HuH-7.5 (cell line): ENCODE results near the gene OR10H2.
"Not testable (repeated sequence)": the region's sequence is repeated elsewhere in the genome, so short reads cannot be mapped to it uniquely, and the experiment has no call there.

Source experiments
- DNase-seq: peaks from one replicate; pipeline ENCODE4 v3.0.0; 2011; ENCODE audit warnings: low spot score

Gene OR10H2, protein sequence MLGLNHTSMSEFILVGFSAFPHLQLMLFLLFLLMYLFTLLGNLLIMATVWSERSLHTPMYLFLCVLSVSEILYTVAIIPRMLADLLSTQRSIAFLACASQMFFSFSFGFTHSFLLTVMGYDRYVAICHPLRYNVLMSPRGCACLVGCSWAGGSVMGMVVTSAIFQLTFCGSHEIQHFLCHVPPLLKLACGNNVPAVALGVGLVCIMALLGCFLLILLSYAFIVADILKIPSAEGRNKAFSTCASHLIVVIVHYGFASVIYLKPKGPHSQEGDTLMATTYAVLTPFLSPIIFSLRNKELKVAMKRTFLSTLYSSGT

DNA sequence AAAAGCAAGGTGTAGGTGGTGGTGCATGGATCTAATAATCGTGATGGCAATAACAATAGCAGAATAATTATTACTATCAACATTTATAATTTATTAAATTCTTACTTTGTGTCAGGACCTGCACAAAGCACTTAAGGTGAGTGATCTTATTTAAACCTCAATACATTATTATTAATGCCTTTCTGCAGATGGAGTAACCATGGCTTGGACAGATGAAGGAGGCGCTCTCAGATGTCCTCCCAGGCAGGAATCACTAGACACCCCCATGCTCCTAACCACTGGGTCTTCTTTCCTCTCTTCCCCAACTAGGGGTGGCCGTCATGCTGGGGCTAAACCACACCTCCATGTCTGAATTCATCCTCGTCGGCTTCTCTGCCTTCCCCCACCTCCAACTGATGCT is at the start of gene OR10H2:
Gene OR10H2 (plus strand): TSS at position 301 of the 400 bp plus-strand sequence. CDS start 20 bp downstream, at position 321.
- DNase-seq: no peak

DNA sequence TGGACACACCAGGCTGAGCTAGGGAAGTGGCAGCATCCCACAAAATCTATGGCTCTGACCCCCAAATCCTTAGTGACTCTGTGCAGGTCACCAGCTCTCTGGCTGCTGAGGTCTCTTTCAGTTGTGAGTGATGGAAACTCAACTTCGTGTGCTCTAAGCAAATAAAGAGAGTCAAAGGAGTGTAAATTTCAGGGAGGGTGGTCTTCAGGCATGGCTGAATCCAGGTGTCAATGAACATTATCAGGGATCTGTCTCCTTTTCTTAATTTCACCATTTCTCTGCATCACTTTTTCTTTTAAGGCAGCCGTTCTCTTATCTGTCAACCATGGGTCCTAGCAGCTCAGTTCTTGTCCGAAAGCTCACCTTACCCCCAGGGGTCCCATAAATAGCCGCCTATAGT is 48.7 kb upstream of the OR10H2 start:
- no peak for DNase-seq

DNA sequence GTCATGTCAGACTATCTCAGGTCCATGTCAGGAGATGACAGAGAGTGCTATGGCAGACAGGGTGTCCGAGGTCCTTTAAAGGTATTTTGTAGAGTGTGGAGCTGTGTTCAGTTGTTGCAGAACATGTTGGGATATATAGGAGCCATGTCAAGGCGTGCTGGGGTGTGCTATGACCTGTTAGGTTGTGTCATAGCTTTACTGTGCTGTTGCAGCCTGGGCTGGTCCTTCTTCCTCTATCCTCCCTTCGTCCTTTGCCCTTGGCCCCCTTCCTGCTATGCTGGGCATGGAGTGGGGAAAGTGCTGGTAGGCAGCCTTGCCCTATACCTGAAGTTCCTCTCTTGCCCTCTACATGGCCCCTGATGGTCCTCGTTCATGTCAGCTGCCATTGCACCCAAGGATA is 48.0 kb upstream of the OR10H2 start:
- not testable (repeated sequence) for DNase-seq

DNA sequence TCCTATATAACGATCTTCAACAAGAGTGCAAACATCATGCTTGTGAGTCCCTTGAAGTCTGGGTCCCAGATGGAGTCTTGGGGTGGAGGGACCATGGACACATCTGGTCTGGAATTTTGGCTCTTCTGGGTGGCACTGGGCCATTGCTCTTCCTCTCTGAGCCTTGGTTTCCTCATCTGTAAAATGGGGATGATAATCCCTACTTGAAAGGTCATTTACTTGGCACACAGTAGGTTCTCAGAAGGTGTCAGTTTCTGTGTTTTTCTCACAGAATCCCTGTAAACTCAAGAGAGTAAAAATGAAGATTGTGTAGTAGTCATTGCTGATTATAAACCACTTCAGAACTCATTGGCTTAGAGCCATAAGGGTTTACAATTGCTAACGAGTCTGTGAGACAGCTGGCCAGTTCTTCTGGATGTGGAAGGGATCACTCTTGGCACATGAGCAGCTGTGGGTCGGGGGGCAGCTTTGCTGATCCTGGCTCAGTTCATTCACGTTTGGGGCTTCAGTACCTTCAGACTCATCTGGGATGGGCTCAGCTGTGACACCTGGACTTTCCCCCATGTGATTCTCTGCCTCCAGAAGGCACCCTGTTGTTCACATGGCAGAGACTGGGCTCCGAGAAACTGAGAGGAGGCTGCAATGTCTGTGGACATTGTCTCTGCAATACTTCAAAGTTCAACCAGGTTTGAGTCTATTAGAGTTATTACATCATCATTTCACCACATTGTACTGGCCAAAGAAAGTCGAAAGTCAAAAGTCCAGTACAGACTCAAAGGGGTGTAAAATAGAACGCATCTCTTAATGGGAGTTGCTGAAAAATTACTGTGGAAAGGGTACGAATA is 47.1 kb upstream of the OR10H2 start:
- peak; percentile 57 for DNase-seq

DNA sequence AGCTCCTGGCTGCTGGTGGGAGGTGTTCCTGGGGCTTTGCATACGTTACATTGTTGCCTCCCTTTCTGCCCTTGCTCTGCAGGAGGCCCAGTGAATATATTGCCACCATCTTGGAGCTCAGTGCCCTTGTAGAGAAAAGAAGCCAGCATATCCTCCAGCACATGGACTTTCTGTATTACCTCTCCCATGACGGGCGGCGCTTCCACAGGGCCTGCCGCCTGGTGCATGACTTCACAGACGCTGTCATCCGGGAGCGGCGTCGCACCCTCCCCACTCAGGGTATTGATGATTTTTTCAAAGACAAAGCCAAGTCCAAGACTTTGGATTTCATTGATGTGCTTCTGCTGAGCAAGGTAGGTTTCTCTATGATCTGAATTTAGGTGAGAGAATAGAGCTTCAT is 44.4 kb upstream of the OR10H2 start:
- no peak for DNase-seq

DNA sequence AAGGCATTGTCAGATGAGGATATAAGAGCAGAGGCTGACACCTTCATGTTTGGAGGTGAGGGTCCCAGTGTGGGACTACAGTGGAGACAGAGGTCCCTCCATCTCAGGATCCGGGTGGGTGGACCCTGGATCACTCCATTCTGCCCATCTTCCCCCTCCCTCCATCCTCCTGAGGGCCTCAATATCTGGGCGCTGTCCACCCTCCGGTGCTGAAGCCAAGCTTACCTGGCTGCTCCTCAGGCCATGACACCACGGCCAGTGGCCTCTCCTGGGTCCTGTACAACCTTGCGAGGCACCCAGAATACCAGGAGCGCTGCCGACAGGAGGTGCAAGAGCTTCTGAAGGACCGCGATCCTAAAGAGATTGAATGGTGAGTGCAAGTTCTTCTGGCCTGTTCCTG is 43.0 kb upstream of the OR10H2 start:
- no peak for DNase-seq

DNA sequence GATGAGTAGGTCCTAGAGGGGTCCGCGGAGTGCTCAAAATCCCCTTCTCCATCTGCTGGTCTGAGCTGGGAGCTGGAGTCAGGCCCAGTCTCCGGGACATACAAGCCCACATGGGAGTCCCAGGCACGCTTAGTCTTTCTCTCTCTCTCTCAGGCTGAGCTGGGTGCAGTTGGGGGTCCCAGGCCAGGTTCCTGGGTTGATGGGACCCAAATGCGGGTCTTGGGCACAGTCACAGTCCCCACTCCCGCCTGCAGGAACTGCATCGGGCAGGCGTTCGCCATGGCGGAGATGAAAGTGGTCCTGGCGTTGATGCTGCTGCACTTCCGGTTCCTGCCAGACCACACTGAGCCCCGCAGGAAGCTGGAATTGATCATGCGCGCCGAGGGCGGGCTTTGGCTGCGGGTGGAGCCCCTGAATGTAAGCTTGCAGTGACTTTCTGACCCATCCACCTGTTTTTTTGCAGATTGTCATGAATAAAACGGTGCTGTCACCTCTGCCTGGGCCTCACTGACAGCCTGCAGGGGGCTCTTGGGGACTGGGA is 31.1 kb upstream of the OR10H2 start:
- no peak for DNase-seq

DNA sequence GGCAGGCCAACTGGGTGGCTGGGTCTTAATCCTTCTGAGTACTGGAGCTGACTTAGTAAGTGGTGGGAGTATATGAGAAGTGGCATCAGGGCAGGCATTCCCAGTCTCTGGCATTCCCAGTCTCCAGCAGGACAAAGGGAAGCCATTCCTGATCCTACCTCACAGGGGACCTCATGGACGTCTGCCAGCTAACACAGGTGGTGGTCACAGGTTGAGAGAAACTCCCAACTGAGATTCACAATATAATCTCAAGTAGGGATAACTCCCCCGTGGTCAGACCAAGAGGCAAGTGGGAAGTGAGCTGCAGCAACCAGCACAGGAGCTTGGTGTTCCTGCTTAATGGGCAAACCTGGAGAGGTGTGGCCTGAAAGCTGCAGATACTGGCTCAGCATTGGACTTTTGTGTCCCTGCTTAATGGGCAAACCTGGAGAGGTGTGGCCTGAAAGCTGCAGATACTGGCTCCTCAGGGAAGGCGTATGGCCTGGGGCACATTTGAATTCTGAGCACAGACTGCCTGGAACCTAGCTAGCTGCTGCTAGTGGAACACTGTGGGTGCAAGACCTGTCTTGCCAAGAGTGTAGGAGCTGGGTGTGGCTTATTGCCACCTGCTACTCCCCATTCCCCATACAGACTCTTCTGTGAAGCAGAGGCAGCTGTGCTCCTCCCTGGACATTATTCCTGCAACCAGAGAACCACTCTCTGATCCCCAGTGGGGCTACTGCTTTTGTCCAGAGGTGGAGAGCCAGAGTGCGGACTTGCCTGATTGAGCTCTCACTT is 25.9 kb upstream of the OR10H2 start:
- DNase-seq: no peak

DNA sequence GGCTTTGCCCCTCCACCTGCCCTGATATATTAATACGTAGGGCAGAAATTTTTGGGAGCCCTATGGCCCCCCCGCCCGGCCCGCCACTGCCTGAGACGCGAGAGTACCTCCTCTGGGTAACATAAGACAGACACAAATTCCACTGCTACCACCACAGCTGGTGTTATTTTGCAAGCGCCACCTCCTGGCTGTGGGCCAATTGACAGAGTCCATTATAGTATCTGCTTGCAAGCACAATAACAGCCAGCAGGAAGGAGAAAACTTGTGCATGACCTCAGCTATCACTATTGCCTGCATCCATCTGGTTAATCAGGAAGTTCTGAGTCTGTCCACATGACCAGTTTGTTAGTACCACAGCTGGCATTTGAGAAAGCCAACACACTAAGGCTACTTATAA is 25.3 kb upstream of the OR10H2 start:
- DNase-seq: peak; percentile 22

DNA sequence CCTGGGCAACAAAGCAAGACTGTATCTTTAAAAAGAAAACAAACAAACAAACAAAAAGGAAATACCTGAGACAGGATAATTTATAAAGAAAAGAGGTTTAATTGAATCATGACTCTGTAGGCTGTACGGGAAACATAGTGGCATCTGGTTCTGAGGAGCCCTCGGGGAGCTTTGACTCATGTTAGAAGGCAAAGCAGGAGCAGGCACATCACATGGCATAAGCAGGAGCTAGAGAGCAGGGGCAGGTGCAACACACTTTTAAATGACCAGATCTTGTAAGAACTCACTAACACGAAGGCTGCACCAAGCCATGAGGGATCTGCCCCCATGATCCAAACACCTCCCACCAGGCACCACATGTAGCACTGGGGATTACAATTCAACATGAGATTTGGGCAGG is 13.2 kb upstream of the OR10H2 start:
- DNase-seq: no peak

DNA sequence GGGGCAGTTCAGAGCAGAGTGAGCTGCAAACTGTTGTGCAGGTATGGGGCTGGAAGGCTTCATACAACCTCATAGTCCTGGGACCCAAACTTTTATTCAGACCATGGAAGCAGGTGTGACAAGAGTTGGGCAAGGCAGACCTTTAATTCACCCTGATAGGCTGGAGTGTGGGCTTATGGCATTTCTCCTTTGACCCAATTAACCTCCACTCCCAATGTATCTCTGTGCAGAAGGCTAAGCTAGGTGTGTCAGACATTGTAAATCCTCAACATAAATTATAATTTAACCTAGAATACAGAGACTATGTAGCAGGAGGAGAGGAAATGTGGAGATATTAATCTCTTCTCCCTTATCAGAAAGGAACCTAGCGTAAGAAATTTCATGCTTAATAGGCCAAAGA is 12.2 kb upstream of the OR10H2 start:
- no peak for DNase-seq

DNA sequence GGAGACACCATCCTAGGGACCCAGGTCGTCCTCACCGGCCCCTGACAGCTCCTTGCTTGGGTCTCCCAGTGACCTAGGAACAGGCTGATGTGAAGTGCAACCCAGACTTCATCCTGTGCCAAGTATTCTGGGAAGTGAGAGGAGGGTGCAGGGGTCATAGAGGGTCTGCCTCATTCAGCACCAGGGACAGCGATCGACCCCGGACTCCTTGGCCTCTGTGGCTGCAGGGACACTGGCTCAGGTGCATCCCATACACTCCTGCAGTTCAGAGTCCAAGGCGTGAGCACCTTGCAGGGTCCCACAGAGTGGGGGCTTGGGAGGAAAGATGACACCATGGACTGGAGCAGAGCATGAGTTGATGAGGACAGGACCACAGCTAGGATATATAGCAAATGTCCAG is 10.0 kb upstream of the OR10H2 start:
- DNase-seq: no peak

DNA sequence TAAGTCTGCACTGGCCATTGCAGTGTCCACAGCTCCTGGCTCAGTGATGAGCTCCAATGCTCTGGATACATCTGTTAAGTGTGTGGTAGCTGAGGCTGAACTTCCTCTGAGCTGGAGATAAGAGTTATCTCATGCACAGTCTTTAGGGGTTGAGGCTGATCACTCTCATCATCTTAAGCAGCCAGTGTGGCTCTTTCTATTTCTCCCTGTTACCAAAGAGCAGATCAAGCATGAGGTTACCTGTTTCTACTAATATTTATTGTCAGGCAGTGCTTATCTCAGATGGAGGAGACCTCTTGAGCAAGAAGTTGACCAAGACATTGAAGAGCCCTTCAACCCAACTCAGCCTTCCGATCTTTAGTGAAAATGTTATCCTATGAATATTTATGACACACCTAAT is 6.6 kb upstream of the OR10H2 start:
- no peak for DNase-seq

DNA sequence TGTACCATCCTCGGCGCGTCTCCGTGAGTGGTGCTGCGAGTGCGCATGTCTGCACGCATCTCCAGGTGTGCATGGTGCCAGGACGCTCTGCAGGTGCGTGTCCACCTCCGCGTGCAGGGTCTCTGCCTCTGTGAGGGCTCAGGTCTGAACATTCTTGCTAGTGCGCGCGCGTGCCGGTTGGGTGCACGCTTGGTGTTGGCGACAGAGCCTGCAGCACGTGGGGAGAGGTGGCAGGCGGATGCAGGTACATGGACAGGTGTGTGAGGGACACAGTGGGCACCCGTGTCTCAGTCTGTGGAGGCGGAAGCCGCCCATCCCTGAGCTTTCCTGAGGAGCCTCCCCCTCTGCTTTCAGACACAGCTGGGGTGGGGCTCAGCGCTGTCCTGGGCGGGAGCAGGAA is 4.9 kb upstream of the OR10H2 start:
- DNase-seq: no peak

DNA sequence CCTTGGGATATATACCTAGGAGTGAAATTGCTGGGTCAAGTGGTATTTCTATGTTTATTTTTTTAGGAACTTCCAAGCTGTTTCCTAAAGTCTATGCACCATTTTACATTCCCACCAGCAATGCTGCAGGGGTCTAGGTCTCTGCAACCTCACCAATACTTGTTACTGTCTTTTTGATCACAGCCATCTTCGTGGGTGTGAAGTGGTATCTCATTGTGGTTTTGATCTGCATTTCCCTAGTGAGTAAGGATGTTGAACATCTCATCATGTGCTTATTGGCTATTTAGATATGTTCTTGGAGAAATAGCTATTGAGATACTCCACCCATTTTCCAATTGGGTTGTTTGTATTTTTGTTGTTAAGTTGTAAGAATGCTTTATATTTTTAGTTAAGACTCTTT is 2.7 kb downstream of the OR10H2 start:
- DNase-seq: no peak

DNA sequence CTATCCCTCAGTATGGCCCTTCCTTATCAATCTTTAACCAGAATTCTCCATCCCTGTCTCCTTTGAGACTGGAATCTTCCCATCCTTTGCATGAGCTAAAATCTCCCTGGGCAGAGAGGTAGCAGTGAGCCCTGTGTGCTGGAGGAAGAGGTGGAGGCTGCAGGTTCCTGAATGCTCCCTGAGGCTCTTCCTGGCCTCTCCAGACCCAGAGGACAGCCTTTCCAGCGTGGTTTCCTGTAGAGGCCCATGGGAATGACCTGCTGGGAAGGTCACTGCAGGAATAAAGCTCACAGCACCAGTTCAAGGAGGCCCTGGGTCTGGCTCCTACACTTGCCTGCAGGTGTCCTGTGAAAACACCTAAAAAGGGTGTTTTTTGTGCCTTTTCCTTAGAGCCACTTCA is 4.6 kb downstream of the OR10H2 start:
- DNase-seq: no peak

DNA sequence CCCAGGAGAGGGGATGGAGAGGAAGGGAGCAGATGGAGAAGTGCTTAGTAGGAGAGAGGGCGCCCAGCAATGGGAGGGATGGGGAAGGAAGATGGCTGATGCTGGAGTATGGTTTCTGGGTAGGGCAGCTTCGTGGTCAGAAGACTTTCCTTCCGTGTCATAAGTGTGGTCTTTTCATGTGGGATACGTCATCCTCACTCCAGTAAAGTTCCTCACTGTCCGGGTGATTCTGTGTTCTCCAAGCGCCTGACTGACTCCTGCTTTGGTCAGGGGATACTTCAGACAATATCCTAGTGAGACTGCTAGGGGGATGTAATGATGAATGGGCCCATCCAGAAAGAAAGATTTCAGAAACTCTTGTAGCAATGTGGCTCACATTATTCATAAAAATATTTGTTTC is 6.1 kb downstream of the OR10H2 start:
- DNase-seq: no peak

DNA sequence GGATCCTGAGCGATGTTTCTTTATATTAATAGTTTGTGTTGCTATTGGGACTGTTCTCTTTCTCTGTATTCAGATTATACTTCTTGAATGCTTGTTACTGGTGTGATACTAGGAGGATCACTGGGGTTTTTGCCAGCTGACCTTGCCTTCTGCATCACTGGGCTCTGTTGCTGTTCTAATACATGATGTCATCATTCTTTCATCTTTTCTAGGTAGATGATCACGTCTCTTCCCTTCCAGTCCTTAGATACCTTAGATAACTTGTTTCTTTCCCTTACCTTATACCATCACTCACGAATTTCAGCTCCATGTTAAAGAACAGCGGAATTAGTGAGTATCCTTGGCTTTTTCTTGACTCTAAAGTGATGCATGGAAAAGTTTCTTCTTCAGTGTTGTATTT is 9.9 kb downstream of the OR10H2 start, which contains the start of gene OR10H3:
Gene OR10H3 (plus strand): TSS at position 264 of the 400 bp plus-strand sequence. CDS start 3,408 bp downstream, outside the sequence.
- DNase-seq: no peak

DNA sequence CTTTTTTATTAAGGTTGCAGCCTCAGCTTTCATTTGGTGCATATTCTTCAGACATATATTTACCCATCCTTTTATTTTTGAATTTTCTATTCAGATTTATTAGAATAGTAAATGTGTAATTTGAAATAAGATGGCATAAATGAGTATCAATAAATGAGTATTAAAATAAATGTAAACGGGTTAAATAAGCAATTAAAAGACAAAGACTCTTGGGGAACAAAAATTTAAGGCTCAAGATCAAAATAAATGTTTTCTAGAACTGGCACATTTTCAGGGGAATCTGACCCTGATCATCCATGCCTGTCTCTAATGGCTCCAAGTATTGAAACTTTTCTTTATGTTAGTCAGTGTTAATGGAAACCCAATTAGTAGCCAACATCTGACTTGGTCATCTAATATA is 13.0 kb downstream of the OR10H2 start:
- DNase-seq: no peak

DNA sequence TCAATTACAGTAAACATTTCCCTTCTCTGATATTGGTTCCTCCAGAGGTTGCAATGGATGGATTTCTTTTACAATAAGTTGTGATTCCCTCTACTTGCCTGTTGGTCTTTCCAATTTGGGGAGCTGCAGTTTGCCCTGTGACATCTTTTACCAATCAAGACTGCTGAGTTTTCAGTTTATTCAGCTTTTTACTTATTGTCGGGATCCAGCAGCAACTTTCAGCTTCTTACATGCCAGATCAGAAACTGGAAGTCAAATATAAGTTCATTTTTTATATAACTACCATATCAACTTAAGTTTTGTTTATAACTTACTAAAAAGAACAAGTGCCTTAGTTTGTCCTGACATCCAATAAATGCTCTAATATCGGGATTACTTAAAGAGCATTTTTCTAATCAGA is 20.4 kb downstream of the OR10H2 start:
- DNase-seq: no peak

DNA sequence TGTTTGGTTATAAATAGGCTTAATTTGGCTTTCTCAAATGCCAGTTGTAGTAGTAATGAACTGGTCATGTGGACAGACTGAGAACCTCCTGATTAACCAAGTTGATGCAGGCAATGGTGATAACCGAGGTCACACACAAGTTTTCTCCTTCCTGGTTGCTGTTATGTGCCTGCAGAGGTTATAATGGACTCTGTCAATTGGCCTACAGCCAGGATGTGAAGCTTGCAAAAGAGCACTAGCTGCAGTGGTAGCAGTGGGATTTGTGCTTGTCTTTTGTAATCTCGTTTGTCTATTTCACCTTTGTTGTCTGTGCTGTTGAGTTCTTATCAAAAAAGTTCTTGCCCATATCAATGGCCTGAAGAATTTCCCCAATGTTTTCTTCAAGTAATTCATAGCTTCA is 30.6 kb downstream of the OR10H2 start:
- no peak for DNase-seq

DNA sequence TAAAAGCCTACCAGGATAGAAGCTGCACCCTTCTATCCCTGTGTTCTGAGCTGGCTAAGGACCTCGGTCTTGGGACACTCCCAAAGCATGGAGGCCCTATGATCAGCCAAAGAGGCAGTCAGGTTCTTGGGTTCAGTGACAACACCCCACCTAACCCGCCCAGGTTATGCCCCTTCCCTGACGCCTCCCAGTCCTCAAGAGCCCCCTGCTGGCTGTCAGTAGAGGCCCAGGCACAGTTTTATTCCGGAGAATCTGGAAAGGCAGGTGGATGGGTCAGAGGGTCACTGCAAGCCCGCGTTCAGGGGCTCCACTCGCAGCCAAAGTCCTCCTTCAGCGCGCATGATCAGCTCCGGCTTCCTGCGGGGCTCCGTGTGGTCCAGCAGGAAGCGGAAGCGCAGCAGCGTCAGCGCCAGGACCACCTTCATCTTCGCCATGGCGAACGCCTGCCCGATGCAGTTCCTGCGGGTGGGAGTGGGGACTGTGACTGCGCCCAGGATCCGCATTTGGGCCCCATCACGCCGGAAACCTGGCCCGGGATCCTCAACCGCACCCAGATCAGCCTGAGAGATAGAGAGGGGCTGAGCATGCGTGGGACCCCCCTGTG is 32.2 kb downstream of the OR10H2 start:
- no peak for DNase-seq
